Urinary bladder (tissue), 4 donors: ENCODE results near the gene ANKRD6. TPM values are rescaled to one million over a fixed set of nuclear protein-coding genes. Genes with fewer than 3 reads are reported as not detected.

ENCODE experiments used
- DNase-seq: peaks from one replicate; pipeline ENCODE4 v3.0.0-alpha.2; 2015; ENCODE audit errors: extremely low spot score
- H3K27ac ChIP-seq: one replicate; pipeline ENCODE4 v1.5.1; 2013; ENCODE audit warnings: low read depth, mild to moderate bottlenecking, moderate library complexity
- H3K36me3 ChIP-seq: one replicate; pipeline ENCODE4 v1.6.1; 2013; ENCODE audit warnings: mild to moderate bottlenecking, moderate library complexity; ENCODE audit not compliant: insufficient read depth
- H3K4me1 ChIP-seq: one replicate; pipeline ENCODE4 v1.6.1; 2013; ENCODE audit warnings: mild to moderate bottlenecking, moderate library complexity; ENCODE audit not compliant: insufficient read depth
- H3K4me3 ChIP-seq: one replicate; pipeline ENCODE4 v1.5.1; 2013; ENCODE audit warnings: low read depth, low read length
- WGBS: extraction: QIAGEN DNeasy Blood & Tissue Kit; methylation state at CpG from one replicate; pipeline ENCODE4 v1.1.7; 2013; 5-methylcytosine and 5-hydroxymethylcytosine counted together
- polyA plus RNA-seq: library from polyadenylated mRNA; stranded (reverse); fragments of 200-250 nt; gene quantifications from one replicate; pipeline ENCODE4 v1.2.3, GENCODE V29; 2013
- total RNA-seq: library from RNA; depleted of rRNA; stranded (reverse); fragments of >200 nt; gene quantifications from one replicate; pipeline ENCODE4 v1.2.3, GENCODE V29; 2014
- donor health status: healthy with polysubstance abuse.
- donor health status: healthy.

Gene ANKRD6
- total and polyA plus RNA-seq, 2 donors = 7.5 to 29.2 TPM

- WGBS = 90% methylated on average over 3 of the region's 3 CpGs
- Histone ChIP-seq H3K27ac (no peak overlapping the region), H3K4me1 (no peaks in the 10 kb centered on the region), H3K4me3 (no peak overlapping the region), H3K36me3 (no peaks in the 10 kb centered on the region)
- DNase-seq = no peak
Measured at GRCh38 chr6:89434150-89434499, 1.2 kb downstream of the ANKRD6 start.

DNA sequence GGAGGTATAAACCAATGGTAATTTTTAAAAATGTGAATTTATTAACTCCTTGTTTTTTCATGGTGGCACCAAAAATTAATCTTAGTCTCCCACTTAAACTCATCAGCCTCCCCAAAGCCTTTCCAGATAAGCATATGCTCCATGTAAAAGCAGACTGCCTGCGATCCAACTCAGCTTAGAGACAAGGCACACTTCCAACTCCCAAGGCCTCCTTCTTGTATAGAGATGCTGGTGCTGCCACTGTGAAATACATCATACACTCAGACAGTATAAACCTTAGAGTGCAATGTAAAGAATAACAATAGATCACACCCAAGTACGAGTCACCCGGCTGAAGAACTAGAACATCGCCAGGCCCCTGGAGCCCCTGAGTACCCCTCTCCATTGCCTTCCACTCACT lies 2.0 kb downstream of the ANKRD6 start:
- 65% methylated on average over 4 of the region's 4 CpGs for WGBS

GRCh38 chr6:89436226-89436625 lies 3.3 kb downstream of the ANKRD6 start:
- H3K27ac ChIP-seq = no peak overlapping the region
- no peaks in the 10 kb centered on the region for H3K4me1 ChIP-seq
- 63% methylated on average over 2 of the region's 2 CpGs for WGBS
- no peaks in the 10 kb centered on the region for H3K36me3 ChIP-seq
- H3K4me3 ChIP-seq = no peak overlapping the region
- no peak for DNase-seq

More for the DNA sequence above, 2.0 kb downstream of the ANKRD6 start:
- no peak for DNase-seq
- Histone ChIP-seq H3K4me1 (no peaks in the 10 kb centered on the region), H3K4me3 (no peak overlapping the region), H3K36me3 (no peaks in the 10 kb centered on the region), H3K27ac (no peak overlapping the region)

DNA sequence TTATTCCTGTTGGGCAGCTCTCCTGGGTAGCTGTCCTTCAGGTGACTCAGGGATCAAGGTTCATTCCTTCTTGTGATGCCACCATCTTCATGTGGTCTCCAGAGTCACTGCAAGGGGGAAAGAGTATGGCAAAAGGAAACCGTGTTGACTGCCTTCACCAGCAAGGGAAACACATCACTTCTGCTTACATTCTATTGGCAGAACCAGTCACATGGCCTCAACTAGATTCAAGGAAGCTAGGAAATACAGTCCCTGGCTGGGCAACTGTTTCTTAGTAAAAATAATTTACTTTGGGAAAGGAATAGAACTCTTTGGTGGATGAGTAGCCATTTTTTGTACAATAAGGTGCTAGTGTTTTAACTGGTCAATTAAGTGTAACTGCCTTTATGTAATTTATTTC lies 5.3 kb downstream of the ANKRD6 start:
- Histone ChIP-seq H3K27ac (no peak overlapping the region), H3K4me1 (no peaks in the 10 kb centered on the region), H3K36me3 (no peaks in the 10 kb centered on the region), H3K4me3 (no peak overlapping the region)
- 76% methylated on average over 1 of the region's 1 CpG for WGBS
- no peak for DNase-seq

- Histone ChIP-seq H3K4me3 (no peak overlapping the region), H3K36me3 (no peaks in the 10 kb centered on the region), H3K4me1 (no peaks in the 10 kb centered on the region), H3K27ac (no peak overlapping the region)
- no peak for DNase-seq
- 93% methylated on average over 2 of the region's 2 CpGs for WGBS
Measured at GRCh38 chr6:89439014-89439413, 6.1 kb downstream of the ANKRD6 start.

- 97% methylated on average over 3 of the region's 3 CpGs for WGBS
- H3K4me1 ChIP-seq = no peaks in the 10 kb centered on the region
Measured at GRCh38 chr6:89440200-89440599, 7.2 kb downstream of the ANKRD6 start.

GRCh38 chr6:89443658-89444057 lies 10.7 kb downstream of the ANKRD6 start:
- Histone ChIP-seq H3K4me3 (no peak overlapping the region), H3K36me3 (no peaks in the 10 kb centered on the region), H3K4me1 (no peaks in the 10 kb centered on the region), H3K27ac (no peak overlapping the region)
- 53% methylated on average over 5 of the region's 5 CpGs for WGBS
- no peak for DNase-seq

More at GRCh38 chr6:89440200-89440599, 7.2 kb downstream of the ANKRD6 start:
- no peak overlapping the region for H3K4me3 ChIP-seq
- H3K36me3 ChIP-seq = no peaks in the 10 kb centered on the region
- no peak for DNase-seq
- no peak overlapping the region for H3K27ac ChIP-seq

GRCh38 chr6:89449193-89449592 lies 16.2 kb downstream of the ANKRD6 start:
- DNase-seq = no peak
- Histone ChIP-seq H3K36me3 (no peaks in the 10 kb centered on the region), H3K4me1 (no peaks in the 10 kb centered on the region), H3K27ac (no peak overlapping the region), H3K4me3 (no peak overlapping the region)
- WGBS = 32% methylated on average over 1 of the region's 1 CpG

DNA sequence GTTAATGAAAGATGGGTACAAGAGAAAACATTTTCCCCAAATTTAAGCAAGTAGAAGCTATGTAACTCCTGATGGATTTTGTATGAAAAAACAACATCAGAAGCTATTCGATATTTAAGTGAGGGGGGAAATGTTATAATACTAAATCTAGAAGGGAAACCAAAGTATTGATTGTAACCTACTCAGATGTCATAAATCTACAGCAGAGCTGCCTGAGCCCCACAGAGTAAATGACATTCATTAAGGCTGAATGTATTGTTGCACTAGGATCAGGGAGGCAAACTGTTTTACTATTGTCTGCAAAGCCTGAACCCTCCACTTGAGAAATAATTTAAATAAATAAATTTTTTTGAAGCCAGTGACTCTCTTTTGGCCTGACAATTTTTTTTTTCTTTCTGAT lies 19.3 kb downstream of the ANKRD6 start:
- Histone ChIP-seq H3K27ac (no peak overlapping the region), H3K36me3 (no peaks in the 10 kb centered on the region), H3K4me1 (no peaks in the 10 kb centered on the region), H3K4me3 (no peak overlapping the region)
- 83% methylated on average over 1 of the region's 1 CpG for WGBS
- no peak for DNase-seq

DNA sequence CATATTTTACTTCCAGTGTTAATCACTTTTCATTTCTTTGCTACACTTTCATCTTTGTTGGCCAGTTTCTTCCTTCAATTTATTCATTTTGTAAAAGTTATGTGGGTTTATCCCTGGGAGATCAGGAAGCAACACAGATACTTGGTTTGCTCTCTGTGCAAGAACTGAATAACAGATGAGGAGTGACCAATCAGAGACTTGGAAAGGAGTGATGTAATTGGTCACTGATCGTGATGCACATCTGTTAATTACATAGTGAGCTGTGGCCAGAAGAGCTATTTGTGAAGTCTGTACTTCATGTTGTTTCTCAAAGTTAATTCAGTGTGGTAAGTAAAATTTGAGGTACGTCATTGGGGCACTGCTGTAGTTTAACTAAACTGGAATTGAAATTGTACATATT lies 21.3 kb downstream of the ANKRD6 start:
- no peak for DNase-seq

GRCh38 chr6:89458704-89459103 lies 25.8 kb downstream of the ANKRD6 start:
- H3K36me3 ChIP-seq = no peaks in the 10 kb centered on the region
- no peak for DNase-seq
- H3K27ac ChIP-seq = no peak overlapping the region
- H3K4me1 ChIP-seq = no peaks in the 10 kb centered on the region
- no peak overlapping the region for H3K4me3 ChIP-seq
- 88% methylated on average over 5 of the region's 5 CpGs for WGBS

More for the DNA sequence above, 21.3 kb downstream of the ANKRD6 start:
- Histone ChIP-seq H3K4me1 (no peaks in the 10 kb centered on the region), H3K36me3 (no peaks in the 10 kb centered on the region), H3K27ac (no peak overlapping the region), H3K4me3 (no peak overlapping the region)
- 79% methylated on average over 2 of the region's 2 CpGs for WGBS

DNA sequence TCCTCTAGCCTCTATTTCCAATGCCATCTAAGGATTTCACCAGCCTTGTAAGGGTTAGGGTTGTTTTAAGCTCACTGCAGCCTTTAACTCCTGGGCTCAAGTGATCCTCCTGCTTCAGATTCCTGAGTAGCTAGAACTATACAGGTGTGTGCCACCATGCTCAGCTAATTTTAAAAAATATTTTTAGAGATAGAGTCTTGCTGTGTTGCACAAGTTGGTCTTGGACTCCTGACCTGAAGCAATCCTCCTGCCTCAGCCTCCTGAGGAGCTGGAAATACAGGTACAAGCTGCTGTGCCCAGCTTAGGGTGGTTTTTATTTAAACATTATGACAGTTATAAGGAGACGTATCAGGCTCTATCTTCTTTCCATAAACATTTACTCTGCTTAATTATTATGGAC lies 26.5 kb downstream of the ANKRD6 start:
- Histone ChIP-seq H3K27ac (no peak overlapping the region), H3K36me3 (no peaks in the 10 kb centered on the region), H3K4me3 (no peak overlapping the region), H3K4me1 (no peaks in the 10 kb centered on the region)
- DNase-seq = no peak
- WGBS = 78% methylated on average over 1 of the region's 1 CpG

DNA sequence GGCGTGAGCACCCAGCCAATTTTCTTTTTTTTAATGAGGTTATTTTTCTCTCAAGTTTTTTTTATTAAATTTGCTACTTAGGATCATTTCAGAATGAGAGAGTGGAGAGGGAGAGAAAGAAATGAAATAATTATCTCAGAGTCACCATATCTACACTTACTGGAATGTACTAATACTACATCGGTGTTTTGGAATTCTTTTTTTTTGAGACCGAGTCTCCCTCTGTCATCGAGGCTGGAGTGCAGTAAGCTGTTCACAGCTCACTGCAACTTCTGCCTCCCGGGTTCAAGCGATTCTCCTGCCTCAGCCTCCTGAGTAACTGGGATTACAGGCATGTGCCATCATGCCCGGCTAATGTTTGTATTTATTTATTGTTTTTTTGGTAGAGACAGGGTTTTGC lies 27.8 kb downstream of the ANKRD6 start:
- Histone ChIP-seq H3K4me3 (no peak overlapping the region), H3K36me3 (no peaks in the 10 kb centered on the region), H3K27ac (no peak overlapping the region), H3K4me1 (no peaks in the 10 kb centered on the region)
- 71% methylated on average over 7 of the region's 7 CpGs for WGBS
- DNase-seq = no peak

GRCh38 chr6:89462503-89462902 lies 29.6 kb downstream of the ANKRD6 start:
- H3K27ac ChIP-seq = no peak overlapping the region
- no peaks in the 10 kb centered on the region for H3K36me3 ChIP-seq
- H3K4me3 ChIP-seq = no peak overlapping the region
- DNase-seq = no peak
- H3K4me1 ChIP-seq = no peaks in the 10 kb centered on the region
- 82% methylated on average over 2 of the region's 2 CpGs for WGBS

GRCh38 chr6:89464295-89464694 lies 31.3 kb downstream of the ANKRD6 start:
- H3K4me1 ChIP-seq = no peaks in the 10 kb centered on the region
- WGBS = 84% methylated on average over 2 of the region's 2 CpGs
- no peaks in the 10 kb centered on the region for H3K36me3 ChIP-seq
- no peak overlapping the region for H3K27ac ChIP-seq
- no peak for DNase-seq
- H3K4me3 ChIP-seq = no peak overlapping the region
